ENCODE measurements around the gene PRR36. TPM values are rescaled to one million over a fixed set of nuclear protein-coding genes. Genes with fewer than 3 reads are reported as not detected.

PRR36 gene
- total and polyA plus RNA-seq, 2 donors (not counting 1 experiment from before 2014, with no cell fraction given), result 0.01 TPM; not detected in 1

DNA sequence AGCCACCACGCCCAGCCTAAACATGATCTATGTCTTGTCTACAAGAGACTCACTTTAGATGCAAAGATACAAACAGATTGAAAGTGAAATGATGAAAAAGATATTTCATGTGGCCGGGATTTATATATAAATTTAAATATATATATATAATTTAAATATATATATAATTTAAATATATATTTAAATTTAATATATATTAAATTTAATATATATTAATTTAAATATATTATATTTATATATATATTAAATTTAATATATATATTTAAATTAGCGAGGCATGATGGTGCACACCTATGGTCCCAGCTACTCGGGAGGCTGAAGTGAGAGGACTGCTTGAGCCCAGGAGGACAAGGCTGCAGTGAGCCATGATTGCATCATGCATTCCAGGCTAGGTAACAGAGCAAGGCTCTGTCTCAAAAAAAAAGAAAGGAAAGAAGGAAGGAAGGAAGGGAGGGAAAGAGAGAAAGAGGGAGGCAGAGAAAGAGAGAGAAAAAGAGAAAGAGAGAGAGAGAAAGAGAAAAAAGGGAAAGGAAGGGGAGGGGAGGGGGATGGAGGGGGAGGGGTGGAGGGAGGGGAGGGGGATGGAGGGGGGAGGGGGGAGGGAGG is 51.2 kb downstream of the PRR36 start:
- TF ChIP-seq, protein P1, sequence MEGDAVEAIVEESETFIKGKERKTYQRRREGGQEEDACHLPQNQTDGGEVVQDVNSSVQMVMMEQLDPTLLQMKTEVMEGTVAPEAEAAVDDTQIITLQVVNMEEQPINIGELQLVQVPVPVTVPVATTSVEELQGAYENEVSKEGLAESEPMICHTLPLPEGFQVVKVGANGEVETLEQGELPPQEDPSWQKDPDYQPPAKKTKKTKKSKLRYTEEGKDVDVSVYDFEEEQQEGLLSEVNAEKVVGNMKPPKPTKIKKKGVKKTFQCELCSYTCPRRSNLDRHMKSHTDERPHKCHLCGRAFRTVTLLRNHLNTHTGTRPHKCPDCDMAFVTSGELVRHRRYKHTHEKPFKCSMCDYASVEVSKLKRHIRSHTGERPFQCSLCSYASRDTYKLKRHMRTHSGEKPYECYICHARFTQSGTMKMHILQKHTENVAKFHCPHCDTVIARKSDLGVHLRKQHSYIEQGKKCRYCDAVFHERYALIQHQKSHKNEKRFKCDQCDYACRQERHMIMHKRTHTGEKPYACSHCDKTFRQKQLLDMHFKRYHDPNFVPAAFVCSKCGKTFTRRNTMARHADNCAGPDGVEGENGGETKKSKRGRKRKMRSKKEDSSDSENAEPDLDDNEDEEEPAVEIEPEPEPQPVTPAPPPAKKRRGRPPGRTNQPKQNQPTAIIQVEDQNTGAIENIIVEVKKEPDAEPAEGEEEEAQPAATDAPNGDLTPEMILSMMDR (IDR thresholded peaks at IDR 0.05), result no peak
- no peak for TF ChIP-seq EZH2 (IDR thresholded peaks at IDR 0.05; ENCODE audit: borderline replicate concordance, insufficient read depth, low read depth, low read length, poor library complexity, severe bottlenecking)
- Mint-ChIP-seq H3K4me3 (no peak overlapping the region), H3K4me1 (peaks cover 8% of the 10 kb centered on the region), H3K9me3 (ENCODE audit: insufficient read depth) (no peaks in the 10 kb centered on the region), H3K27ac (no peak overlapping the region), H3K27me3 (peaks cover 24% of the 10 kb centered on the region)
- DNase-seq (no peak), ATAC-seq (ENCODE audit: low read depth) (no peak)
- Histone ChIP-seq H2AFZ (ENCODE audit: insufficient read depth, low read depth, low read length, poor library complexity, severe bottlenecking) (no peak overlapping the region), H3K79me2 (ENCODE audit: control insufficient read depth, insufficient read depth, low read length) (no peaks in the 10 kb centered on the region), H3K4me1 (ENCODE audit: control insufficient read depth in 2 of 2, insufficient read depth in 2 of 2, low read length in 2 of 2) (no peaks in the 10 kb centered on the region), H3K4me2 (replicated peaks; ENCODE audit: low read depth, low read length, poor library complexity, severe bottlenecking) (no peak overlapping the region), H3K9ac (ENCODE audit: low read length) (no peak overlapping the region), H3K27me3 (replicated peaks in 1 of 4; ENCODE audit: control extremely low read depth in 1 of 4, control insufficient read depth in 3 of 4, insufficient read depth in 4 of 4, low read length in 3 of 4) (peaks cover 0 to 17% (median 11%) of the 10 kb centered on the region in 4 experiments), H3K36me3 (replicated peaks in 1 of 2; ENCODE audit: control extremely low read depth in 1 of 2, control insufficient read depth in 1 of 2, extremely low read depth in 1 of 2, insufficient read depth in 2 of 2, low read length in 1 of 2) (no peaks in the 10 kb centered on the region), H4K20me1 (ENCODE audit: control insufficient read depth, insufficient read depth, low read length, poor library complexity, severe bottlenecking) (no peaks in the 10 kb centered on the region), H3K27ac (ENCODE audit: low read length in 2 of 2) (no peak overlapping the region), H3K4me3 (ENCODE audit: control extremely low read depth in 1 of 5, extremely low read depth in 1 of 5, insufficient read depth in 1 of 5, low read depth in 2 of 5, low read length in 4 of 5) (no peak overlapping the region), H3K9me3 (ENCODE audit: control extremely low read depth in 1 of 3, control insufficient read depth in 2 of 3, insufficient read depth in 1 of 3, low read length in 2 of 3) (peaks cover 0 to 2% (median 0%) of the 10 kb centered on the region in 3 donors)
- 86% methylated on average over 1 of the region's 4 CpGs for WGBS (ENCODE audit: insufficient coverage)
- intact Hi-C loops (cut with micrococcal nuclease), result no loop called here
- POLR2A ChIA-PET, result no interaction called here
- CTCF ChIA-PET, result no interaction called here

DNA sequence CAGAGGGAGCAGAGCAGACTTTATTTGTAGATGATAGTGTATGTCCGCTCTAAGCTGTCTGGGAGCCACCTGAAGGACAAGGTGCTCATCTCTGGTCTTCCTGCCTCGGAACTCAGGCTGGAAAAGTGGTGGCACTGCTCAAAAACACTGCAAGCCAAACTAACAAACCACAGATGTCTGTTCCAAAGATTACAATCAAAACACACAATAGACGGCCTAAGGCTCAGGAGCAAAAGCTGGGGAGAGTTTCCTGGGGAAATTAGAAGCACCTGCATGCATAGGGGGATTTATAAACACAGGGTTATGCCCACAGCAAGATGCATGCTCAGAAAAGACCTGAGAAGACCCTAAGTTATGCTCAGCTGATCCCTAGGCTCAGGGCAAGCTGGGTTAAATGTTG is 53.6 kb downstream of the PRR36 start:
- H3K27me3 Mint-ChIP-seq, result peaks cover 24% of the 10 kb centered on the region
- ChIA-PET CTCF (interaction anchor here (0.5 to 1.6 kb wide), 5 partner anchors 19 to 252 kb away, joined by 3 to 4 read pairs (median 3); partner anchors contain the start of gene TRAPPC5), POLR2A (no interaction called here)

More for the DNA sequence above, 53.6 kb downstream of the PRR36 start:
- DNase-seq (no peak), ATAC-seq (ENCODE audit: low read depth) (no peak)
- Histone ChIP-seq H3K9me3 (ENCODE audit: control extremely low read depth in 1 of 3, control insufficient read depth in 2 of 3, insufficient read depth in 1 of 3, low read length in 2 of 3) (peaks cover 0 to 9% (median 7%) of the 10 kb centered on the region in 3 donors), H3K27me3 (replicated peaks in 1 of 4; ENCODE audit: control extremely low read depth in 1 of 4, control insufficient read depth in 3 of 4, insufficient read depth in 4 of 4, low read length in 3 of 4) (peaks cover 0 to 21% (median 11%) of the 10 kb centered on the region in 4 experiments), H4K20me1 (ENCODE audit: control insufficient read depth, insufficient read depth, low read length, poor library complexity, severe bottlenecking) (no peaks in the 10 kb centered on the region), H3K9ac (ENCODE audit: low read length) (no peak overlapping the region), H3K36me3 (replicated peaks in 1 of 2; ENCODE audit: control extremely low read depth in 1 of 2, control insufficient read depth in 1 of 2, extremely low read depth in 1 of 2, insufficient read depth in 2 of 2, low read length in 1 of 2) (no peaks in the 10 kb centered on the region), H3K4me2 (replicated peaks; ENCODE audit: low read depth, low read length, poor library complexity, severe bottlenecking) (no peak overlapping the region), H3K79me2 (ENCODE audit: control insufficient read depth, insufficient read depth, low read length) (no peaks in the 10 kb centered on the region), H3K4me3 (ENCODE audit: control extremely low read depth in 1 of 5, extremely low read depth in 1 of 5, insufficient read depth in 1 of 5, low read depth in 2 of 5, low read length in 4 of 5) (no peak overlapping the region), H3K4me1 (ENCODE audit: control insufficient read depth in 2 of 2, insufficient read depth in 2 of 2, low read length in 2 of 2) (peaks cover 4% of the 10 kb centered on the region in 2 donors), H2AFZ (ENCODE audit: insufficient read depth, low read depth, low read length, poor library complexity, severe bottlenecking) (no peak overlapping the region), H3K27ac (ENCODE audit: low read length in 2 of 2) (no peak overlapping the region)
- TF ChIP-seq EZH2 (IDR thresholded peaks at IDR 0.05; ENCODE audit: borderline replicate concordance, insufficient read depth, low read depth, low read length, poor library complexity, severe bottlenecking), result no peak
- TF ChIP-seq, protein P1 (IDR thresholded peaks at IDR 0.05), result no peak
- WGBS (ENCODE audit: insufficient coverage), result 60% methylated on average over 1 of the region's 3 CpGs
- Mint-ChIP-seq H3K4me1 (peaks cover 16% of the 10 kb centered on the region), H3K9me3 (ENCODE audit: insufficient read depth) (no peaks in the 10 kb centered on the region), H3K27ac (no peak overlapping the region), H3K4me3 (no peak overlapping the region)
- intact Hi-C loops (cut with micrococcal nuclease), result no loop called here
